Measurements from ENCODE around the gene ENTPD7.

Gene ENTPD7

GRCh38 chr10:99700649-99701048 lies 41.3 kb downstream of the ENTPD7 start:
- no peak for DNase-seq
- no peak overlapping the region for H3K4me2 ChIP-seq (ENCODE audit: low read depth, low read length)
- no peaks in the 10 kb centered on the region for H3K79me2 ChIP-seq (ENCODE audit: low read length)
- H3K9me2 ChIP-seq (replicated peaks; ENCODE audit: insufficient read depth, low read length), result no peaks in the 10 kb centered on the region
- H2AFZ ChIP-seq (ENCODE audit: low read length), result no peak overlapping the region
- no peaks in the 10 kb centered on the region for H3K36me3 ChIP-seq (replicated peaks; ENCODE audit: insufficient read depth, low read length)
- no peaks in the 10 kb centered on the region for H4K20me1 ChIP-seq (ENCODE audit: insufficient read depth, low read length)
- TF ChIP-seq CTCF (IDR thresholded peaks at IDR 0.05; ENCODE audit: low read length) (no peak), EZH2phosphoT487 (IDR thresholded peaks at IDR 0.05; ENCODE audit: low read length) (no peak), EZH2 (optimal IDR thresholded peaks at IDR 0.05; ENCODE audit: low read depth, low read length) (no peak)
- no peaks in the 10 kb centered on the region for H3F3A ChIP-seq (ENCODE audit: insufficient read depth, low read length)
- no peak overlapping the region for H3K9ac ChIP-seq (ENCODE audit: low read length)
- H3K9me3 ChIP-seq (replicated peaks; ENCODE audit: insufficient read depth, low read length), result no peaks in the 10 kb centered on the region
- no peaks in the 10 kb centered on the region for H3K27me3 ChIP-seq (replicated peaks; ENCODE audit: insufficient read depth, low read length)
- H3K4me1 ChIP-seq (ENCODE audit: low read length), result no peaks in the 10 kb centered on the region
- H3K4me3 ChIP-seq (ENCODE audit: low read length), result no peak overlapping the region
- H3K27ac ChIP-seq (ENCODE audit: low read length), result no peak overlapping the region

GRCh38 chr10:99708428-99709012 lies 49.2 kb downstream of the ENTPD7 start:
- Histone ChIP-seq H3F3A (ENCODE audit: insufficient read depth, low read length) (no peaks in the 10 kb centered on the region), H4K20me1 (ENCODE audit: insufficient read depth, low read length) (no peaks in the 10 kb centered on the region), H3K27ac (ENCODE audit: low read length) (no peak overlapping the region), H3K9ac (ENCODE audit: low read length) (no peak overlapping the region), H3K36me3 (replicated peaks; ENCODE audit: insufficient read depth, low read length) (no peaks in the 10 kb centered on the region), H3K4me2 (ENCODE audit: low read depth, low read length) (no peak overlapping the region), H3K4me1 (ENCODE audit: low read length) (no peaks in the 10 kb centered on the region), H2AFZ (ENCODE audit: low read length) (no peak overlapping the region), H3K27me3 (replicated peaks; ENCODE audit: insufficient read depth, low read length) (no peaks in the 10 kb centered on the region), H3K9me3 (replicated peaks; ENCODE audit: insufficient read depth, low read length) (no peaks in the 10 kb centered on the region), H3K79me2 (ENCODE audit: low read length) (no peaks in the 10 kb centered on the region), H3K4me3 (ENCODE audit: low read length) (no peak overlapping the region), H3K9me2 (replicated peaks; ENCODE audit: insufficient read depth, low read length) (no peaks in the 10 kb centered on the region)
- no peak for DNase-seq
- TF ChIP-seq EZH2phosphoT487 (IDR thresholded peaks at IDR 0.05; ENCODE audit: low read length) (no peak), EZH2 (optimal IDR thresholded peaks at IDR 0.05; ENCODE audit: low read depth, low read length) (no peak), CTCF (IDR thresholded peaks at IDR 0.05; ENCODE audit: low read length) (no peak)

- Histone ChIP-seq H3K79me2 (ENCODE audit: low read length) (no peaks in the 10 kb centered on the region), H3K9me3 (replicated peaks; ENCODE audit: insufficient read depth, low read length) (no peaks in the 10 kb centered on the region), H3K27ac (ENCODE audit: low read length) (no peak overlapping the region), H3K27me3 (replicated peaks; ENCODE audit: insufficient read depth, low read length) (no peaks in the 10 kb centered on the region), H3K4me2 (ENCODE audit: low read depth, low read length) (no peak overlapping the region), H3K36me3 (replicated peaks; ENCODE audit: insufficient read depth, low read length) (no peaks in the 10 kb centered on the region; the same call in 1 of the 2 replicates), H4K20me1 (ENCODE audit: insufficient read depth, low read length) (no peaks in the 10 kb centered on the region), H3K4me1 (ENCODE audit: low read length) (no peaks in the 10 kb centered on the region), H3K4me3 (ENCODE audit: low read length) (no peak overlapping the region), H2AFZ (ENCODE audit: low read length) (no peak overlapping the region), H3K9me2 (replicated peaks; ENCODE audit: insufficient read depth, low read length) (no peaks in the 10 kb centered on the region), H3F3A (ENCODE audit: insufficient read depth, low read length) (no peaks in the 10 kb centered on the region), H3K9ac (ENCODE audit: low read length) (no peak overlapping the region)
- no peak for DNase-seq
- no peak for TF ChIP-seq EZH2 (optimal IDR thresholded peaks at IDR 0.05; ENCODE audit: low read depth, low read length)
- TF ChIP-seq CTCF (IDR thresholded peaks at IDR 0.05; ENCODE audit: low read length), result no peak
- TF ChIP-seq EZH2phosphoT487 (IDR thresholded peaks at IDR 0.05; ENCODE audit: low read length), result no peak
Measured at GRCh38 chr10:99709480-99710229, 50.3 kb downstream of the ENTPD7 start.
